GM18511 (cell line): ENCODE data around the gene OR5D14.

Experiments
- ATAC-seq: cut with Tn5 transposase; IDR thresholded peaks from one replicate; pipeline ENCODE4 v1.9.1; 2021; ENCODE audit warnings: mild to moderate bottlenecking, moderate library complexity; ENCODE audit not compliant: unreplicated experiment

The OR5D14 gene

DNA sequence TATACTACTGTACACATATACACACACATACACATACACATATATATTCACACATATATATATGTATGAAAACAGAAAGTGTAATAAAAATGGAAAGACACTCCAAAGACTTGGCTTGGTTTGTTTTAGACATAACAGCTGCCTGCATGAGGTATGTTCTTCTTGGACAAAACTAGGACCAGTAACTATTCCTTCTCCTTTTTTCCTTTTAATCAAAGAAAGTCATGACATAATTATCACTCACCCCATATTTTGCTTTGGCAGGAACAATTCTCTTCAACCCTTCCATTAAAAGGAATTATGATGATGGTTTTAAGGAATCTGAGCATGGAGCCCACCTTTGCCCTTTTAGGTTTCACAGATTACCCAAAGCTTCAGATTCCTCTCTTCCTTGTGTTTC is at the start of gene OR5D14:
TSS of gene OR5D14 (plus strand) at position 301 of the 400 bp plus-strand sequence. CDS start at position 301, 0 bp downstream.
- ATAC-seq = no peak

- ATAC-seq = no peak
These were observed 22.2 kb upstream of the OR5D14 start, which contains the start of gene OR5D13 for GRCh38 chr11:55773138-55773537. Gene OR5D13 (plus strand): TSS chr11:55773438. CDS start chr11:55773438, 0 bp downstream.

- ATAC-seq = no peak
These were observed 3.8 kb upstream of the OR5D14 start for GRCh38 chr11:55791606-55792005.

DNA sequence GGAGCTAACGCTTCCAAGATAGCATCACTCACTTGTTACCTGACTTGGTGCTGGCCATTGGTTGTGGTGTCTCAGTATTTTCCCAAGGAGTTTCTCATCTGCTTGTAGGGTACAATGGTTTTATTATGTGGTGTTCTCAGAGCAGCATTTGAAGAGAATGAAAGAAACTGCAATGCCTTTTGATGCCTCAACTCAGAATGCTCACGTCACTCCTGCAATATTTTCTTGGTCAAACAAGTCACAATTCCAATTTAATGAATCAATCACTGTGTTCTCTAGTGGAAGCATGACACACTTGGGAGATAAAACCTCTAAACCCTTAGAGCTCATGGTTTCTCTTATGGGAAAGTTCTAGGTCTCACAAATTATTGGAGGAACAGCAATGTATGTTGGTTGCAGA is 2.0 kb upstream of the OR5D14 start:
- no peak for ATAC-seq

DNA sequence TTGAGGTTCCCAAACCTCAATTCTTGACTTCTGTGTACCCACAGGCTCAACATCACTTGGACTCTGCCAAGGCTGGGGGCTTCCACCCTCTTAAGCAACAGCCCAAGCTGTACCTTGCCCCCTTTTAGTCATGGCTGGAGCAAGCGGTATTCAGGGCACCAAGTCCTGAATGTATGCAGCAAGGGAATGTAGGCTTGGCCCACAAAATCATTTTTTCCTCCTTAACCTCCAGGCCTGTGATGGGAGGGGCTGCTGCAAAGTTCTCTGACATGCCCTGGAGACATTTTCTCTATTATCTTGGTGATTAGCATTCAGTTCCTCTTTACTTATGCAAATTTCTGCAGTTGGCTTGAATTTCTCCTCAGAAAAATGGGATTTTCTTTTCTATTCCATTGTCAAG is 10.9 kb downstream of the OR5D14 start:
- no peak for ATAC-seq

GRCh38 chr11:55811067-55811466 is 15.7 kb downstream of the OR5D14 start, which contains the start of gene OR5L1:
Gene OR5L1 (plus strand): TSS chr11:55811367. CDS start chr11:55811467, 100 bp downstream.
- ATAC-seq = no peak

GRCh38 chr11:55819330-55819729 is 24.0 kb downstream of the OR5D14 start, which contains the start of gene OR5D18:
Gene OR5D18 (plus strand): TSS chr11:55819630. CDS start chr11:55819630, 0 bp downstream.
- ATAC-seq = no peak

DNA sequence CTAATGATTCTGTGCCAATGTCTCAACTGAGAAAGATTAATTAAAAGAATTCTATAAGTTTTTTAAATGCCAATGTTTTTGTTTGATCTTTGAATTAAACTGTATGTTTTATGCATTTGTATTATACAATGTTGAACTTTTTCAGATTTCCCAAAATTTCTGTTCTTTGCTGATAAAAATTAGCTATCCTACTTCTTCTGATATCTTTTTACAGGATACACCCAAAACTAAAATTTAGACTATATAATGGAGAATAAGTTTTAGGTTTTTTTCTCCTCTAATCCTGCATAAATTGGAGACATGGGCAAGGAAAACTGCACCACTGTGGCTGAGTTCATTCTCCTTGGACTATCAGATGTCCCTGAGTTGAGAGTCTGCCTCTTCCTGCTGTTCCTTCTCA is 31.6 kb downstream of the OR5D14 start, which contains the start of gene OR5L2:
TSS of gene OR5L2 (plus strand) at position 301 of the 400 bp plus-strand sequence. CDS start at position 301, 0 bp downstream.
- ATAC-seq = no peak

DNA sequence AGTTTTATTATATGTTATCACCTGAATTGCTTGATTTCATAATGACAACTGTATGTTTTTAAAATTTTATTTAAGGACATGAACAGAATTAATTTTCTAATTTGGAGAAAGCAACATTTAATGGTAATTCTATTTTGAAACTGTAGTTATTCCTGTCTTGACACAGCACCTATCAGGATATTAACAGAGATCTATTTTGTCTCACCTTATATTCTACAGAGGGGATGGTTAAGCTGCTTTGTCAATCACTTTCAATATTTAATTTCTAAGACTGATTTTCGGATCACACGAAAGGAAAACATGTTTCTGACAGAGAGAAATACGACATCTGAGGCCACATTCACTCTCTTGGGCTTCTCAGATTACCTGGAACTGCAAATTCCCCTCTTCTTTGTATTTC is 43.1 kb downstream of the OR5D14 start, which contains the start of gene OR5D16:
TSS of gene OR5D16 (plus strand) at position 301 of the 400 bp plus-strand sequence. CDS start at position 301, 0 bp downstream.
- no peak for ATAC-seq
